GM18867 (cell line): ENCODE results near the gene CYTH1.
A peak's percentile ranks its signal among the peaks of the same experiment; 100 is the strongest.

Experiments
- ATAC-seq: cut with Tn5 transposase; IDR thresholded peaks from one replicate; pipeline ENCODE4 v1.9.1; 2021; ENCODE audit warnings: mild to moderate bottlenecking, moderate library complexity; ENCODE audit not compliant: unreplicated experiment

Gene CYTH1

DNA sequence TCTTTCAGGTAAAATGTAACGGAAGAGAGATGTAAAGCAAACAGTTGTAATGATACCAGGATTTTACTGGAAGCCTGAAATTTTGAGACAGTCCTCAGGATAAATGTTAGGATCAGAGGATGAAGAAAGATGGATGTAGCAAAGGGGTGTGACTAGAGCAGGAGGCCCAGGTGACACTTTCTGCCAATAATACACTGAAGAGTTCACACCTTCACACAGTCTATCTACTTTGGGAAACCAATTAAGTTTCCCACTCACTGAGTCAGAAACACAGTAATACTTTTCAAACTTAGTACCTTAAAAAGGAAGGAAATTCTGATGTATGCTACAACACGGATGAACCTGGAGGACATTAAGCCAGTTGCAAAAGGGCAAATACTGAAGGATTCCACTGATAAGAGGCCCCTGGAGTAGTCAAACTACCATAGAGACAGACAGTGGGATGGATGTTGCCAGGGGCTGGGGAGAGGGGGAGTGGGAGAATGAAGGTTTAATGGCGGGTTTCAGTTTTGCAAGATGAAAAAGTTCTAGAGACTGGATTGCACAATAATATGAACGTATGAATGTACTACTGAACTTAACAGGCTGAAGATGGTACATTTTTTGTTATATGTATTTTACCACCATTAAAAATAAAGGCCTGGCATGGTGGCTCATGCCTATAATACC lies 62.3 kb downstream of the CYTH1 start:
- no peak for ATAC-seq

DNA sequence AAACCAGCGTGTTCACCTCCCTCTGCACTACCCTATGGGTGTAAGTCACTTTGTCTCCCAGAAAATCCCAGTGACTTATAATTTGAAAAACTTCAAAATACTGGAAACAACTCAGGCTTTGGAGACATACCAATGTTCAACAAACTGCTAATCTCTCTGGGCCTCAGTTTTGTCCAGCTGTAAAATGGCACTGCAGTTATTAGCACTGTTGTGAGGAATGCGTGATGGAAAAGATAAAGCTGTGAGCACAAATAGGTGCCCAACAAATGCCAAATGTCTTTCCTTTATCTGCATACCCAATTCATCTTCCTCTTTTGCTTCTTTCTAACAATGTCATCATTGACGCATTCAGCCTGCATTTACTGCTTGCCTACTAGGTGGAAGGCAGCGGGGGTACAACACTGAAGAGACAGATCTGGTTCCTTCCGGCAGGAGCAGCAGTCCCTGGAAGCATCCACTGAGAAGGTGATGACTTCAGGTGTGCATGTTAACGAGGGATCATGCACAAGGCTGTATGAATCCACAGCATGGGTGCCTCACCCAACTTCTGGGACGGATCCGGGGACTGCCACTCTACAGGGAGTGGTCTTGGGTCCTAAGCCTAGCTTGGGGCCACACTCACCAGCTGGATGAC lies 63.4 kb downstream of the CYTH1 start:
- no peak for ATAC-seq

DNA sequence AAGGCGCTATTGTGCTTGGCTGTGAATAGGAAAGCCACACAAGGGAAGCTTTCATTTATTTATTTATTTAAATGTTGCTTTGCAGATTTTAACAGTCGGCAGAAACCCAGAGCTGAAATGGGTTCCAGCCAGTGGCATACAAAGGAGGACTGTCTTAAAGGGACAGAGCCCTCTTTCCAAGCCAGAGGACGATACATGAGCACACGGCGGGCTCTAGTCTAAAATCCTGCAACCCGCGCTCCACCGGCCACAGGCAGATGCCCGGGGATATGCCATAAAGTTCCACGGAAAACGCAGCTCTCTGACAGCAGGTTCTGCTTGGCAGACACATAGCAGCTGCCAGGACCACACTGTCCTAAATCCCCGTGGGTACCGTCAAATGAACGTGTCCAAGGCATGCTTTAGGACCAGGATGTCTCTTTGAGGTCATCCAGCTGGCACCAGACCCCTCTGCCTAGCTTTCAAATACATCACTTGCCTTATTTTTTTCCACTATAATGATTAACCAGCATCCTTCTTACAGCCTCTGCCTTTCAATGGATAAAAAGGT lies 64.6 kb downstream of the CYTH1 start:
- no peak for ATAC-seq

DNA sequence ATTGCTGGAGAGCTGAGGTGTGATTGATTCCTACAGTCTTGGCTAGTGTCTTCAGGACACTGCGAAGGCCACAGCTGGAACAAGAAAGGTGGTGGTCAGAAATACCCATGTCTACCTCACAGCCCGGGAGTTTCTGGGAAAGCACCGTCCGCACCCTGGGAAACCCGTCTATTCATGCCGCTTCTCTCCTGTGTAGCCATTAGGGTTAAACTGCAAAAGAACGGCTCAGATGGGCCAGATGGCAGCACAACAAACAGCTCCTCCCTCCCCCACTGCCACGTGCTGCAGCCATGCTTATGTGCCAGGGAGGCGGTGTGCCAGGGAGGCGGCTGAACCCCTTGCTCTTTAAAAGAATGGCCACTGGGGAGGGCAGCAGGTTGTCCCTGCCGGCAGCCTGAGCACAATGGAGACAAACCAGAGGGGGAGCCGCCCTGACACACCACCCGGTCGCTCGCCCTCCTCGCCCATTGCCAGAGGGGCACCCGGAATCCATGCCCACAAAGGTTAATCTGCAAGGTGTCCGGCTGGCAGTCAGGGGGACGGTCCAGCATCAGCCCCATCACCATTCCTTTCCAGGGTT lies 65.2 kb downstream of the CYTH1 start:
- ATAC-seq: no peak

DNA sequence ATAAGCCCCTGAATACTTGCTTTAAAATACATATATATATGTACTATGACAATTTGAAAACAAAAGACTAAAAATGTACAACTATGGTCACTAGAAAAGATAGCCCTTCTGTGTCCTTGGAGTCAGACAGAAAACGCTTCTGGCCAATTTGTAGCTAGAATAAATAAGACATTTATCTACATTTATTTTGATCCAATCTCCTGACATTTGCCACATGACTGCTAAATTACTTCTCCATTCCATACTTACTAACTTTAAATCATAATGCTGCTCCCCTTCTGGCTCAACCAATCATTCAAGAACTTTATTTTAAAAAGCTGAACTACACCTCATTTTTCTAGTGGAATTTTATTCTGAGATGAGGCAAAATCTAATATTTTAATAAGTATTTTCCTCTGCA lies 65.8 kb downstream of the CYTH1 start:
- ATAC-seq: no peak

DNA sequence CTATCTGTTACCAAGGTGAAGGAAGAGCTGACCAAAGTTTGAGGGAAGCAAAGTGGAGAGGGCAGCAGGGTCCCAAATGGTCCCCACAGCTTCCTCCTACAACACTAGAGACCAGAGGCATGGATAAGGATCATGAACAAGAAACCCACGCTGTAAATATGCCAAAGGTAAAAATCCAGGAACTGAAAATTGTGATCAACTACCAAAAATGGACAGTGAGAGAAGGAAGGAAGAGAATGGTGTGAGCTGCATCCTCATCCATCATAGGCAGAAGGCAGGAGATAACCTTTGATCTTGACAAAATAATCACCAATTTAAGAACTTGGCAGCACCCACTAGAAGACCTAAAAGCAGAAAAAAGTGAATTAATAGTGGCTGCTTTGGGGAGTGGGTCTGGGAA lies 66.2 kb downstream of the CYTH1 start:
- ATAC-seq: no peak

DNA sequence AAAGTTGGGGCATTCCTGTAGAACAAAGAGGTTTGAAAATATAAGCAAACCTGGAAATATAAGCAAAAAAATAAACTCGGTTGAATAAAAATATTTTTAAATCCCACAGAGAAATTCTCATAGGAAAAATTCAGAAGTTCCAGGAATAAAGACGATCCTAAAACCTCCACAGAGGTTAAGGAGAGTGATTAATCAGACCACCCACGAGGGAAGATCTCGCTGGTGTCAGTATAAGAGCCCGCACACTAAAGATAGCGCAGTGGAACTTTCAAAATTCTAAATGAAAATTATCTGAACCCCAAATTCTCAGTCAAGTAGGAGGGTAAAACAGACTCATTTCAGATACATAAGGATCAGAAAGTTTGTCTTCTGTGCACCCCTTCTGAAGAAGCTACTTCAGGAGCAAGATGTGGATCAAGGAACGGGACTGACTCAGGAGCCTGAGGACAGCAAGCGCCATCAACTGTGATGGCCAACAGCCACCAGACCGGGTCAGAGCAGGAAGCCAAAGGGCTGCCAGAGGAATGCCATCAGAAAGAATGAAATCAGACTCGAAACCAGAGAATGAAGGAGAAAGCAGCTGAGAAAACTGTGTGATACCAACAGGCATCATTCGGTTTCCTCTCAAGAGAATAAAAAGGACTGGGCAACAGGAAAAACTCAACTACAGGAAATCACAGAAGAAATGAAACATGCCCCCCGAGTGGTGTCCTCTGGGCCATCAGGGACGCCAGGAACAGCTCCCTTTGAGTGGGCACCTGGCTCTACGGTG lies 66.9 kb downstream of the CYTH1 start:
- no peak for ATAC-seq

DNA sequence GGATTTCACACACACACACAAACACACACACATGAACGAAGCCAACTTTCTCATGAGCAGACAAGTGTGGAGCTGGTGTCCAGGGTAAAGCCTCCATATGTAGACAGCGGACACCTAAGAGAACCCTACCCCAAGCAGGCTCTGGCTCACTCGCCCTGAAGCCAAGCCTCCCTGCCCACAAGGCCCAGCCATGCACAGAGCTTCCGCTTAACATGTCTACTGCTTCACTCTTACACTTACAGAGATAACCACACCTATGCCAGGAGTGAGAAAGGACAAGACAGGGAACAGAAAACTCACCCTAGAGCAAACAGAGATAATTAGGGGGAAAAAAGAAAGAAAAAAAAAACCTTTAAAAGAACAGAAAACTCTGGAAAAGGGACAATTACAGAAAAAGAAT lies 67.5 kb downstream of the CYTH1 start:
- no peak for ATAC-seq

DNA sequence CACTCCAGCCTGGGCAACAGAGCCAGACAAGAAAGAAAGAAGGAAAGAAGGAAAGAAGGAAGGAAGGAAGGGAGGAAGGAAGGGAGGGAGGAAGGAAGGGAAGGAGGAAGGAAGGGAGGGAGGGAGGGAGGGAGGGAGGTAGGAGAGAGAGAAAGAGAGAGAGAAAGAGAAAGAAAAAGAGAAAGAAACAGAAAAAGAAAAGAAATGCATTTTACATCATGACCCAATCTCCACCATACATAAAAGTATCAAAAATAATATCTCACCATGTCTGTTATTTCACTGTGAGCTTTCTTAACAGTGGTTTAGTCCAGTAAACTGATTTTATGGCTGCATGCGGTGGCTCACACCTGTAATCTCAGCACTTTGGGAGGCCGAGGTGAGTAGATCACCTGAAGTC lies 70.0 kb downstream of the CYTH1 start:
- no peak for ATAC-seq

DNA sequence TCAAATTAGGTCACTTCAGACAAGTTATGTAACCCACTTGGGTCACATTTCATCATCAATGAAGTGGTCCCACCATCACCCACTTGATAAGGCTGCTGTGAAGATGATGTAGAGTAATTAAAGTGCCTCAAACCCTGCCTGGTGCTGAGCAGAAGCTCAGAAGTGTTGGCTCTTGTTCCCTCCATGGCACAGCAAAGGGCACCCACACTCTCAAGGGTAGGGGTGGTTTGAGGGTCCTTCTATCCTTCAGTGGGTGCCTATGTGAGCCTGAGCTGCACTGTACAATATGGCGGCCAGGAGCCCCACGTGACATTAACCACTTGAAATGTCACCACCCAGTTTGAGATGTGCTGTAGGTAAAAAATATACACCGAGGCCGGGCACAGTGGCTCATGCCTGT lies 71.5 kb downstream of the CYTH1 start:
- ATAC-seq: no peak

DNA sequence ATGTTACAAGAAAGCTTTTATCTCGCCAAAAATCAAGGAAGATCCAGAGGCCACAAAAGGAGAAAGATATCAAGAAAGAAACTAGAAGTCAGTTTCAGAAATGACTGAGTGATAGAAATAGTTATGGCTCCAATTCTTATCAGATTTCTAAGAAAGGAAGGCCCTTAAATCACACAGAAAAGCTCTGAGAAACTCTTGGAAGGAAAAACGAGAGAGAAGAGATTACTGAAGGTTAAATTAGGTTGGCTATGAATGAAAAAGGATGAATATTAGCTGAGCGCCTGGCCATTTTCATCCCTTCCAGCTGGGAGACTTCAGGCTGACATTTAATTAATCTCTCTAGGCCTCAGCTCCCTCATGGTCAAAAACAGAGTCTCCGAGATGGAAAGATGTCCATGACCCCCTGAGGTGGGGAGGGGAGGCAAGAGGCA lies 72.3 kb downstream of the CYTH1 start:
- ATAC-seq: no peak

DNA sequence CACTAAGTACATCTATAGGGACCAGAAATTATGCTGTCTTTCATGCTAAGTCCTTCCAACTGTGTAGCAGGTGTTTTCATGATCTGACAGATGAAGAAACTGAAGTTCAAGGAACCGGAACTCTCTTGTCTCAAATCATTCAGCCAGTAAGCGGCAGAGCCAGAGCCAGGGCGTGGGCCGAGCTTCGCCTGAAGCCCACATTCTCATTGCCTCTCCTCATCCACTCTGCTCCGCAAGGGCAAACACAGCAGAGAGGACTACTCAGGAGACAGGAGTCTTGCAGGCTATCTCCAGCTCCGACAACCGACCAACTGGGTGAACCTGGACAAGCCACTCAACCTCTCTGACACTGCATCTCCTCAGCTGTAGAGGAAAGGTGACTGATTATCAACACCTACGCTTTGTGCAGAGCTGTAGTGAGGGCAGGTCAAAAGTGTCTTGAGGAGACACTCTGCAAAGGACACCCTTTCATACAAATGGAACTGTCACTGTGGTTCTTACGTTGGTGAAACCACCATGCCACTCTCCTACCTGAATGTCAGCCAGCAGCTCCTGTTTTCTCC lies 72.9 kb downstream of the CYTH1 start:
- peak; percentile 45 for ATAC-seq

DNA sequence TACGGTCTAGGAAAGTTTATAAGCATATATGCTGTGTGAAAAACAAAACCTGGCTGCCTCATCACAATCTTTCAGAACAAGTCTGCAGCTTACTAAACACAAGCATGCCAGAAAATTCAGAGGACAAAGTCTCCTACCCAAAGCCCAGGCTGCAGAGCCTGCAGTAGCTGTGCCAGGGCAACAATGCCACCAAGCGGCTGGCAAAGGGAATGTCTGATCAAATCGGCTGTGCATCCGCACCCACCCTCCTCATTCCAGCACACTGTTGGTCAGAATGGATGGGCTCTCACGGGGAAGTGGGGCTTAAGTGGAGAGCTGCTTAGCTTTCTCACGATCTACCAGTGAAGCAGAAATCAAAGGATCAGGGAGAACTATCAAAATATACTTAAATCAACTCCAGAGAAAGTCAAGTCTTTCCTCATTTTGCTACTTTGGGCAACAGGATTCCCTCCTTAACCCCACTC lies 73.5 kb downstream of the CYTH1 start:
- no peak for ATAC-seq

DNA sequence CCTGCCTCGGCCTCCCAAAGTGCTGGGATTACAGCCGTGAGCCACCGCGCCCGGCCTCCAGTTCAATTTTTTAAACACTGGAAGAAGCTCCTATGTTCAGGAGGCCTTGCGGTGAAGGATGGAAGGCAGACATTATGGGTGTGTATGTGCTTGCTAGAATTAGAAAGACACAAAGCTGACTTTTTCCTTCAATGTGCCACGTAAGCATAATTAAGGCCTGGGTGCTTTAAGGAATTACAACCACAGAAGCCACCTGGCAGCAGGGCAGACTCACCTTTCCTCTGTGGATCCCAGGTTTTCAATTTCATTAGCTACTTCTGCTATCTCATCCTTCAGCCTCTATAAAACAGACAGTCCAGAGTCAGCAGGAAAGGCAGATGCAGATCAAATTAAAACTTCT lies 74.2 kb downstream of the CYTH1 start:
- no peak for ATAC-seq

DNA sequence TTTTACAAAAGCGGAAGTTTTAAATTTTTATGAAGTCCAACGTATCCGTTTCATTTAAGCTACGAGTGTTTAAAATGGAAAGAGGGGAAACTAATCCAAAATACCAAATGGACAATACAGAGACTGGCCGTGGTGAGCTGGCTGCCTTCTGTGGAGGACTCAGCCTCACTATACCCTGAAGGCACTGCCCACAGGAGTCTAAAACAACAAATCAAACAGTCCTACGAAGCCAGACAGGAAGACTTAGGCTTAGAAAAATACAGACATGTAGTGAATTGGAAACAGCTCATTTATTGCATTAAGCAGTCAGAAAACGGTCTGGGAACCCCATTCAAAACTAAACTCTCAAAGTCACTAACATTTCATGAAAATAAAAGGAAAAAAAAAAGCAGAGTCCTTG lies 75.1 kb downstream of the CYTH1 start:
- ATAC-seq: no peak

DNA sequence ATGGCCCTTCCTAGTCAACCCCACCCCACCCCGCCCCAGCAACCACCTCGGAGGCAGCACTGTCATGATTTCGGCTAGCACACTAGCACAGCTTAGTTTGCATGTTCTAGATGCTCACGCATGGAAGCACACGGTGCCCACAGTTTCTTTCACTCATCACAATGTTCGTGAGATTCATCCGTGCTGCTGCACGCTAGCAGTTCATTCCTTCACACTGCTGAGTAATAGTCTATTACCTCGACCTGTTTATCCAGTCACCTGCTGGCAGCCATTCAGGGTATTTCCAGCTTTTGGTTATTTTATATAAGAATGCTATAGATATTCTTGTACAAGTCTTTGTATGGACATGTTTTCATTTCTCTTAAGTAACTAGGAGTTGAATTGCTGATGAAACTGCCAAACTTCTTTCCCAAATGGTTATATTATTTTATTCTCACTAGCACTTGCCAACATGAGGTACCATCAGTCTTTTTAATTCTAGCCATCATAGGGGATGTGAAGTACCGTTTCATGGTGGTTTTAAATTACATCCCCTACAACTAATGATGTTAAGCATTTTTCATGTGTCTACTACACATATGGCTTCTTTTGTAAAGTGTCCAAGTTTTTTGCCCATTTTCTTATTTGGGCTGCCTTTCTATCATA lies 75.7 kb downstream of the CYTH1 start:
- ATAC-seq: peak; percentile 54

DNA sequence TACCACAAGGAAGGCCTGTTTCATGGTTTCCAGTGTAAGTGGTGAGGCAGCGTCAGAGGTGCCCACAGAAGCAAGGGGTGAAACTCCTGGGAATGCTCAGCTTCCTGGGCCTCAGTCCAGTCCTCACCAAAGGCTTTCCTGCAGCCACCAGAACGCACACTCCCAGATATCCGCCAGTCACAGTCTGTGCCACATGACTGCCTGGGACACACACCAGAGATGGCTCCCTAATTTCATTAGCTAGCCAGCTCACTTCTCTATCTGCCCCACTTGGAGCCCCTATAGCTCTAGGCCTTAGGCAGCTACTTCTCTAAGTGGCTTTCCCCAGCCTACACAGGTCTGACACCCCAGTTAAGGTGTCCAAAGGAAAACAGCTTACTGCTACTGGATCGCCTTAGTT lies 77.0 kb downstream of the CYTH1 start:
- ATAC-seq: no peak

DNA sequence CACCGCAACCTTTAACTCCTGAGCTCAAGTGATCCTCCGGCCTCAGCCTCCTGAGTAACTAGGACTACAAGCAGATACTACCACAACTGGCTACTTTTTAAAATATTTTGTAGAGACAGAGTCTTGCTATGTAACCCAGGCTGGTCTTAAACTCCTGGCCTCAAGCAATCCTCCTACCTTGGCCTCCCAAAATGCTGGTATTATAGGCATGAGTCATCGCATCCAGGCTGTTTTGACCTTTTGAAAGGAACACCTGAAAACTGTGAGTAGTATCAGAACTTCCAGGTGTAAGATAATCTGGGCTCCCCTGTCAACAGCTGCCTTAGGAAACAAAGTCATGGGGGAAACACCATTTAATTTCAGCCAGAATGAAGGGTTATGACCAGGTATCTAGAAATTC lies 77.5 kb downstream of the CYTH1 start:
- no peak for ATAC-seq

DNA sequence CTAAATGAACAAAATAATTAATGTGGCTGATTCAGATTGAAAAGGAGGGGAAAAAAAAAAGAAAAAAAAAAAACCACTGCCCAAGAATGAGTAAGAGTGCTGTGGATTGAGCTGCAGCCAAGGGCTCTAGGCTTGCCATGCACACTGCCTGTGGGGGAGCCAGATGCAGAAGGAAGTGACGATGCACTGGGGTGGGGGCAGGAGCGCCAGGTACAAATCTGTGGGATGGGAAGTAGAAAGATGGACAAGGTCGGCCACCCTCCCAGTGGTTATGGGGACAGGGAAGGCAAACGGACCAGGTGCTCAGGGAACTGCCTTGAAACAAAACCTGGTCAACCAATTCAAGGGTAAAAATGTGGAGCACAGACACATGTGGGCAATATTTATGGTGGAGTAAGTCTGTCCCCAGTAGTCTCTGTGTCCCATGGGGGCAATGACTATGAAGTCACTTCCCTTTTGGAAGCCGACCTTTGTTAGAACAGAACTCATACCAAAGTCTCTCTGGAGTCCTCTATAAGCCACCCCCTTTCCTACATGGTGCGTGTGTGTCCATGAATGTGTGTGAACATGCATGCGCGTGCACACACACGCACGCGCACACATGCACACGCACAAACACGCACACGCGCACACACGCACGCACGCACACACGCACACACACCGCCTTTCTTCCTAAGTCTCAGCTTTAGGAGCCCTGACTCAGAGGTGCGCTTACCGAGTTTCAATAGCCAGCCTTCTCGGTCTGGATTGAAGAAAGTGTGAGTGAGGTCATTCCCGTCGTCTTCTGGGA lies 84.3 kb downstream of the CYTH1 start:
- no peak for ATAC-seq

DNA sequence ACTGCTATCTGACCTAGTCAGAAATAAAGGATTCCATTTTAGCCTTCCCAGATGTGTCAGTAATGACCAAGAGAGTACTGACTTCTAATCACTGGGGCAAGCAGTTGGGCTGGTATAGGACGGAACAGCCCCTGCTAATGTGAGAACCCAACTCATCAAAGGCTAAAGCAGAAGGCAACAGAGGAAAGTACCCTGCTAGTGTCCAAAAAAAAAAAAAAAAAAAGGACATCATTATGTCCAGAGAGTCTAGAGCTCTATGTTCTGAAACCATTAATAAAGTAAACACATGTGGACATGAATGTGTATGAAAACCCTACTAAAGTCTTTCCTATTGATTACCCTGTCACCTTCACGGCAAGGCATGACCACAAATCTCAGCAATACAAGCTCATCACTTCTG lies 85.0 kb downstream of the CYTH1 start:
- ATAC-seq: no peak
